Hepatocyte (in vitro differentiated cells): ENCODE data around the gene CFAP97.
"Not testable (repeated sequence)": the region's sequence is repeated elsewhere in the genome, so short reads cannot be mapped to it uniquely, and the experiment has no call there.

Experiments used
- CTCF ChIP-seq: fragments of 200-600 bp; sonication (generic); IDR thresholded peaks from 2 replicates; pipeline ENCODE4 v1.5.1; 2016; ENCODE audit warnings: antibody characterized with exemption, mild to moderate bottlenecking; ENCODE audit not compliant: poor library complexity
- EZH2 ChIP-seq: fragments of 200-600 bp; sonication (generic); IDR thresholded peaks from 2 replicates; pipeline ENCODE4 v1.6.1; 2016; ENCODE audit warnings: antibody characterized with exemption, mild to moderate bottlenecking, borderline replicate concordance
- EZH2phosphoT487 ChIP-seq: fragments of 200-600 bp; sonication (generic); IDR thresholded peaks from one replicate; pipeline ENCODE4 v1.6.1; 2018; ENCODE audit warnings: antibody characterized with exemption, mild to moderate bottlenecking, low read depth, moderate library complexity; ENCODE audit not compliant: unreplicated experiment, severe bottlenecking

- not testable (repeated sequence) for TF ChIP-seq CTCF, EZH2, EZH2phosphoT487
Observed at GRCh38 chr4:185209852-185210101, 6.0 kb upstream of the CFAP97 start.
